ENCODE data around the gene SUN5.

DNA sequence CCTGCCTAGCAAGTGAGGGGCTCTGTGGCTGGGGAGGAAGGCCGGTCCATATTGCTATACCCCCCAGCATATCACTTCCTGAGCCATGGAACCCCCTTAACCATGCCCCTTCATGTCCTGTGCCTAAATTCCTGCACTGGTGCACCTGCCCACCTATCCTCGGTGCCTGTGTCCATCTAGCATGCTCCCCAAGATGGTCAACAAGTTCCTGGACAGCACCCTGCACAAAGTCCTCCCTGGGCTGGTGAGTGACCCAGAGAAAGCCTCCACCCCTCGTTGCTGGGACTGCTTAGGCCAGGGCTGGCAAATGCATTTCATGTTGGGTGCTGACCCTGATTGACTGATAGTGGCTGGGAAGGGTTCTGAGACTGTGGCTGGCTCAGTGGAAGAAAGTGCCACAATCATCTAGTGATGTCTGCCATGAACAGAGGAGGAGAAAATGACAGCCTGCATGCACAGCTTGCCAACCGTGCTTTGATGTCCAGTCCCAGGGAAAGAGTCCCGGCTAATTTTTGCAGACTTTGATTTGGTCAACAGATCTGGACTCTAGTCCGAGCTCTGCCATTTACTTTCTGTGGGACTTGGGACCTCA is 30.8 kb upstream of the SUN5 start:
- TF ChIP-seq JUN (CRISPR knock-in tag; IDR thresholded peaks at IDR 0.05): no peak
- TF ChIP-seq CTCF (IDR thresholded peaks at IDR 0.05): no peak
- TF ChIP-seq, protein P1, sequence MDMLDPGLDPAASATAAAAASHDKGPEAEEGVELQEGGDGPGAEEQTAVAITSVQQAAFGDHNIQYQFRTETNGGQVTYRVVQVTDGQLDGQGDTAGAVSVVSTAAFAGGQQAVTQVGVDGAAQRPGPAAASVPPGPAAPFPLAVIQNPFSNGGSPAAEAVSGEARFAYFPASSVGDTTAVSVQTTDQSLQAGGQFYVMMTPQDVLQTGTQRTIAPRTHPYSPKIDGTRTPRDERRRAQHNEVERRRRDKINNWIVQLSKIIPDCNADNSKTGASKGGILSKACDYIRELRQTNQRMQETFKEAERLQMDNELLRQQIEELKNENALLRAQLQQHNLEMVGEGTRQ (CRISPR knock-in tag; IDR thresholded peaks at IDR 0.05): no peak
- no peak for TF ChIP-seq MYBL2 (CRISPR knock-in tag; IDR thresholded peaks at IDR 0.05)
- no peak for TF ChIP-seq FOXK1 (CRISPR knock-in tag; IDR thresholded peaks at IDR 0.05)
- TF ChIP-seq, protein P2, sequence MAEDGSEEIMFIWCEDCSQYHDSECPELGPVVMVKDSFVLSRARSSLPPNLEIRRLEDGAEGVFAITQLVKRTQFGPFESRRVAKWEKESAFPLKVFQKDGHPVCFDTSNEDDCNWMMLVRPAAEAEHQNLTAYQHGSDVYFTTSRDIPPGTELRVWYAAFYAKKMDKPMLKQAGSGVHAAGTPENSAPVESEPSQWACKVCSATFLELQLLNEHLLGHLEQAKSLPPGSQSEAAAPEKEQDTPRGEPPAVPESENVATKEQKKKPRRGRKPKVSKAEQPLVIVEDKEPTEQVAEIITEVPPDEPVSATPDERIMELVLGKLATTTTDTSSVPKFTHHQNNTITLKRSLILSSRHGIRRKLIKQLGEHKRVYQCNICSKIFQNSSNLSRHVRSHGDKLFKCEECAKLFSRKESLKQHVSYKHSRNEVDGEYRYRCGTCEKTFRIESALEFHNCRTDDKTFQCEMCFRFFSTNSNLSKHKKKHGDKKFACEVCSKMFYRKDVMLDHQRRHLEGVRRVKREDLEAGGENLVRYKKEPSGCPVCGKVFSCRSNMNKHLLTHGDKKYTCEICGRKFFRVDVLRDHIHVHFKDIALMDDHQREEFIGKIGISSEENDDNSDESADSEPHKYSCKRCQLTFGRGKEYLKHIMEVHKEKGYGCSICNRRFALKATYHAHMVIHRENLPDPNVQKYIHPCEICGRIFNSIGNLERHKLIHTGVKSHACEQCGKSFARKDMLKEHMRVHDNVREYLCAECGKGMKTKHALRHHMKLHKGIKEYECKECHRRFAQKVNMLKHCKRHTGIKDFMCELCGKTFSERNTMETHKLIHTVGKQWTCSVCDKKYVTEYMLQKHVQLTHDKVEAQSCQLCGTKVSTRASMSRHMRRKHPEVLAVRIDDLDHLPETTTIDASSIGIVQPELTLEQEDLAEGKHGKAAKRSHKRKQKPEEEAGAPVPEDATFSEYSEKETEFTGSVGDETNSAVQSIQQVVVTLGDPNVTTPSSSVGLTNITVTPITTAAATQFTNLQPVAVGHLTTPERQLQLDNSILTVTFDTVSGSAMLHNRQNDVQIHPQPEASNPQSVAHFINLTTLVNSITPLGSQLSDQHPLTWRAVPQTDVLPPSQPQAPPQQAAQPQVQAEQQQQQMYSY (CRISPR knock-in tag; IDR thresholded peaks at IDR 0.05): no peak
- no peak for TF ChIP-seq CREB1 (CRISPR knock-in tag; IDR thresholded peaks at IDR 0.05)
- TF ChIP-seq MXD4 (CRISPR knock-in tag; IDR thresholded peaks at IDR 0.05; ENCODE audit: borderline replicate concordance): no peak
- no peak for TF ChIP-seq ZNF121 (CRISPR knock-in tag; IDR thresholded peaks at IDR 0.05)
- no peak for TF ChIP-seq FOXP1 (CRISPR knock-in tag; IDR thresholded peaks at IDR 0.05; ENCODE audit: borderline replicate concordance)
- no peak for TF ChIP-seq ETV6 (CRISPR knock-in tag; IDR thresholded peaks at IDR 0.05)
